HG03565 (cell line): ENCODE data around the gene DPM3.
"Not testable (repeated sequence)": the region's sequence is repeated elsewhere in the genome, so short reads cannot be mapped to it uniquely, and the experiment has no call there.

Experiments
- ATAC-seq: cut with Tn5 transposase; IDR thresholded peaks from one replicate; pipeline ENCODE4 v1.9.1; 2021; ENCODE audit warnings: mild to moderate bottlenecking, moderate library complexity; ENCODE audit not compliant: unreplicated experiment

DPM3 gene

DNA sequence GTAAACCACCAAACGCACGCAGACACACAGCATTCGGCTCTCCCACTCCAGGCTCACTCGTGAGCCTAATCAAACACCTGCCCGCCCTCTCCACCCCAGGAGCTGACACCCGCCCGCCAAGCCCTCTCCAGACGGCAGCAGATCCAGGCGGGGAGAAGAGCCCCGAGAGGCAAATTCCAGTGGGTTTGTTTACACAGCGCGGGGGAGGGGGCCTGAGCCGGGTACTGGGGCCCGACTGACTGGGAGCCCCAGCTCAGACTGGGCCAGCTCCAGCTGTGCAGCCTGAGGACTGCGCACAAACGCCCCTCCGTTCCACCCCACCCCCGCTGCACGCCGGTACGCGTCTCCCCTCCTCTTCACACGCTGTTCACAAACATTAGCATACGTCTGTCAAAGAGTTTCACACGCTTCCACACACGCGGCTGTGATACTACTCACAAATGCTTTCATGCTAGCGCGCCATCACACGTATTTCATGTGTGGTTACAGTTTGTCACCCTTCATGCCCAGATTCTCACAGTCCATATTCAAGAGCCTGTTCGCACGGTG lies 13.7 kb downstream of the DPM3 start:
- ATAC-seq, result no peak

DNA sequence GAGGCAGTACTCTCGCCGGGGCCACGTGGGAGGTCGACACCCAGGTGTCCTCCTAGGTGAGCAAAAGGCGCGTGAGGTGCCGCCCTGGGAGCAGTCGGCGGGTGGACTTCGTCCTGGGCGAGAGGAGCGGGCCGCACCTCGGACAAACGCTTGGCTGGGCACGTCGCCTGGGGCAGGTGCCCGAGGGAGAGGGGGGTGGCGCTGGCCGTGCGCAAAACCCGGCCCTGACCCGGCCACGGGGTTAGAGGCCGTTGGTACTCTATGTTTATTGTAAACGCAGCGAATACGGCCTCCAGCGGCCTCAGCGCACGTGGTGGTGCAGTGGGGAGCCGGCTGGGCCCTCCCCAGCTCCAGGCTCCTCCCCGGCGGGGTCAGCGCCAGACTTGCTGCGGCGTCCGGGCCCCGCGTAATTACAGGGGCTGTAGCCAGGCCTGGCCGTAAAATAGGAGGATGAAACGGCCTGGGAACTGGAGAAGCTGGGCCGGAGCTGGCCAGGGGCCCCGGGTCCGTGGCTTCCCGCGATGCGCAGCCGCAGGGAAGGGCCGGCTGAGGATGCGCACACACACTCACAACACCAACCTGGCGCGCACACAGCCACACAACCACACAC lies 14.3 kb downstream of the DPM3 start:
- ATAC-seq, result no peak

DNA sequence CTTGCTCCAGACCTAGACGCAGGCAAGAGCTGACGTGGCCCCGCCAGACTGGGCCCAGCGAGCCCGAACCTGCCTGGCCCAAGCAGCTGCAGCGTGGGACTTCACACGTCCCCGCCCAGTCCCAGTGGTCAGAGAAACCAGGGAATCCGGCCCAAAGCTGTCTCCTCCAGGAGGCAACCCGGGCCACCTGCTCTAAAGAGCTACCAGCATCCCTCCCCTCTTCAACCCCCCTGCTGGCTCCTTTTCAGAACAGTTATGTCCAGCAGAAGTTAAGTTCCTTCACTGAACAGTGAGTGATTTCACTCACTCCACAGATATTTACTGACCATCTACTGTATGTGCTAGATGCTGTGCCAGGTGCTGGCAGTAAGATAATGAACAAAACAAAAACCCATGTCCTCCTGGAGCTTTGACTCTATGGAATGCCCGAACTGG lies 14.8 kb downstream of the DPM3 start:
- no peak for ATAC-seq

DNA sequence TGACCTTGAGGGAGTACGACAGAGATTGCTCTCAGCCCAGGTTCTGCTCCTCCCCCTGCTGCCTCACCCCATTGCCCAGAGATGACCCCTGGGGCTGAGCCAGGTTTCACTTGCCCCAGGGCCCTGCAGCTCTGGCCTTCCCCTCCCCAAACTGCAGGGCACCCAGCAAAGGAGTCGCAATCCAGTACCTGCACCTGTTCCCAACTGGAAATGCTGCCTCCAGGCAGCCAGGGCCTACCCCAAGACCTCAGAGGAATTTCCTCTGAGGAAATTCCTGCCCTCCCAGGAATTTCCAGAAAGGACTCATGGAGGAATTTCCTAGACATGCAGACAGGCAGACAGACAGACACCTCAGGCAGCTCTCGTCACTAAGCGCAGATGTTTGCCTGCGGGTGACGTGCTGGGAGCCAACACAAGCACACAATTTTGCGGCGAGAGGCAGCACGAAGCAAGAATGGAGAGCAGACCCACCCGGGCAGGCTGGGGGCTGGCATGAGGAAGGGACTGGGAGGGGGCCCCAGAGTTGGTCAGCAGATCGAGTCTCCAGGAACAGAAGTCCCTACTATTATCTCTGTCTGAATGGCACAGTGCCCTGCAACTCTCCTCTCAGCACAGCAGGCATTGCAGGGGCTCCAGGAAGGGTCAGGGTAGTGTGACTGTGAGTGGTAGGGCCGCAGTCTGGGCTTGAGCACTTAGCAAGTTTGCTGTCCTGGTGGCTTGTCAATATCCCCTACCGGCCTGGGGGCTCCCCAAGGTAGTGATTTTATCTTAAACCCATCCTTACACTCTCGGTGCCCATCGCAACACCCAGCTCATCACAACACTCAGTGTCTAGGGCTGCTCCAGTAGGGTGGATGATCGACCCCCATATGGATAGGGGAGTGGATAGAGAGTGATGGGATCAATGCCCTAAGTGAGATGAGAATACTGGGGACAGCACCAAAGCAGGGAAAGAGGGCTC lies 15.5 kb downstream of the DPM3 start:
- ATAC-seq, result no peak

DNA sequence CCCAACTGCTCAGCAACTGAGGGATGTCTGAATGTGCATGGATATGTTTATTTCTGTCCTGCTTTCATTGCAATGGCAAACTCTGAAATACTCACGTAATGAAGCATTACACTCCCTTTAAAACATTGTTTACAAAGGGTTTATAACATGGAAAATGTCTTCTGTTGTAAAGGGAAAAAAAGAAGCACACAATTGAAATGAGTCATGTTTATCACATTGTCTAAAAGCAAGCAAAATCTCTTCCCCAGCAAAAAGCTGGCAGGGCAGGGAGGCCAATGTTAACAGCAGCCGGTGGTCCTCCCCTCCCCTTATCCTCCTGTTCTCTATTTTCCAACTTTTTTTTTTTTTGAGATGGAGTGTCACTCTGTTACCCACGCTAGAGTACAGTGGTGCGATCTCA lies 16.5 kb downstream of the DPM3 start:
- ATAC-seq, result no peak

DNA sequence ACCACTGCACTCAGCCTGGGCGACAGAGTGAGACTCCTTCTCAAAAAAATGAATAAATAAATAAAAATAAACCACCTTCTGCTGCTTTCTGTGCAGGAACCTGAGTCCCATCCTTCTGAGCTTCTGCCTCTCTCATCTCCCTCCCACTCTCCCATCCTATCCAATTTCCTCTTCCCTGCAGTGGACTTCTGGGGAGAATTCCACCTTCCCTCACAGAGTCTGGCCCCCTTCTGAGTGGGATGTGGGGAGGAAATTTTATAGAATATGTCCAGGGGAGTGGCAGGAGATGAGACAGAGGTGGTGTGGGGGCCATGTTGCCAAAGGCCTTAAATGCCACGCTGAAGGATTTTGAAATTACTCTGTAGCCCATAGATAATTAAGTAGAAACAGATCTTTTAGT lies 18.0 kb downstream of the DPM3 start:
- no peak for ATAC-seq

DNA sequence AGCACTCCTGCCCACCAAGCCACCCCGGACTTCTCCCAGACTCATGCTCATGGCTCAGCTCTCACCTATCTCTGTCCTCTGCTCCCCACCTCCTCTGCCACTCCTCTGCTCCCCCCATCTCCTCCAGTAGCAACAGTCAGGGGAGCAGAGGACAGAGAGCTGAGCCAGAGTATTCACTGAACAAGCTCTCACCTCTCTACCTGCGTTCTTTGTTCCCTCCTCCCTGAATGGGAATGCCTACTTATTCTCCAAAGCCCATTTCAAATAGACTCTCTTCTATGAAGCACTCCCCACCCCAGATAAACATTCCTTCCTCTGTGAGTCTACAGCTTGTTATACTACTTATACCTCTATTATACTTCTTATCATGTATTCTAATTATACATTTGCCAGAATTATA lies 19.1 kb downstream of the DPM3 start:
- no peak for ATAC-seq

DNA sequence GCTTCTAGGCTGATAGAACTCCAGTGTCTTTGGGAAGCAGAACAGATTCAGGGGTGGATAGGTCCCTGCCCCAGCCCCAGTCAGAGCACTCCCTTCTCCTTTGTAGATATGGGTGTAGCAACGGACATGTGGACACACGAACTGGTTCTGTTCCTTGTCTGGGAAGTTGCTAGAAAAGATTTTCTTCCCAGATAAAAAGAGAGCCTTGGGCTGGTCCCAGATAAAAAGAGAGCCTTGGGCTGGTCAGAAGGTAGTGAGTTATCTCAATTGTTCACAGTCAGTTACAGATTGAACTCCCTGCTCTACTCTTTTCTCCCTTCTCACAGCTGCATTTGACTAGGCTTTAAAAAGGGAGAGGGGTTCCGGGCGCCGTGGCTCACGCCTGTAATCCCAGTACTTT lies 20.1 kb downstream of the DPM3 start:
- no peak for ATAC-seq

DNA sequence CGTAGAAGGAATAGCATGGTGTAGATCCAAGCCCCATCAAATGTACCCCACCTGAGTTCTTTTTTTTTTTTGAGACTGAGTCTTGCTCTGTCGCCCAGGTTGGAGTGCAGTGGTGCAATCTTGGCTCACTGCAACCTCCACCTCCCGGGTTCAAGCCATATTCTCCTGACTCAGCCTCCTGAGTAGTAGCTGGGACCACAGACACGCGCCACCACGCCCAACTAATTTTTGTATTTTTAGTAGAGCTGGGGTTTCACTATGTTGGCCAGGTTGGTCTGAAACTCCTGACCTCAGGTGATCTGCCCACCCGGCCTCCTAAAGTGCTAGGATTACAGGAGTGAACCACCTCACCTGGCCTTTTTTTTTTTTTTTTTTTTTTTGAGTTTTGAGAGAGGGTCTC lies 22.2 kb downstream of the DPM3 start:
- ATAC-seq, result not testable (repeated sequence)

DNA sequence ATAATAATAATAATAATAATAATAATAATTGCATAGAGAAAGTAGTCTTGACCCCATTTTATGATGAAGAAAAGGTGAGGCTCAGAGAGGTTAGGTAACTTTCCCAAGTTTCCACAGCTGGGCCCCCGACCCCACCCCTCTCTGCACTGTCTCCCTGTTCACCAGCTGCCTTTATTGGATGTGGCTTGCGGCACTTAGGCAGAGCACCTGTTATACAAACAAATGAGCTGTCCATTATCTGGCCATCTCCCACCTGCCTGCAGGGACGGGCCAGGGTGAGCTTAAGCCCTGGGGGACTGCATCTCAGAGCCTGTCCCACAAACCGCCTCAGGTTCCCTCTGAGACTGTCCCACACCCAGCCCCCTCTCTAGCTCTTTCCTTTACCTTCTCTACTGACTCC lies 22.7 kb downstream of the DPM3 start:
- no peak for ATAC-seq

DNA sequence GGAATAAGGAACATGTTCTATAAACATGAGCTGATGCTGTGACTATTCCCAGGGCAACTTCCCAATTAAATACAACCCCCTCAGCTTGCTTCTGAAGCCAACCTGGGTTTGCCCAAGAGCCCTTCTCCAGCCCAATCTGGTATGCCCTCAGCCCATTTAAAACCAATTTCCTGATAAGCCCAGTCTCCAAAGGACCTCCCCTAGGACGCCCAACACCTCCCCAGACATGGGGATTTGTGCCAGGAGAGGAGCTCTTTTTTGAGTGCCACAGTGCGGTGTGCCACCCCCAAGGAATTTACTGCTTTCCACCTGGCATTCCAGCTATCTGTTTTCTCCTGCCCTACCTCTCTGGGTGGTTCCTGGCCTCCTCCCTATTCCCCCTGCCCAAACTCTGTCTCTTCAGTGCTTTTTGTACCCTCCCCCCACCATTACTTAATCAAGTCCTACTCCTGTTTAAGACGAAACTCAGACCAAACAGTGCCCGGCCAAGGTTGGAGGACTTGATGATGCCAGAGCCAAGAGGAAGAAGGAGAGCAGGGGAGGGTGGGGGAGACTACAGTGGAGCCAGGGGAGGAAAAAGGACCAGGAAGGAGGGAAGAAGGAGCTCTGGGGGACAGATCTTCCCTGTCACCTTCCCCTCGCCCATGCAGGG lies 24.1 kb downstream of the DPM3 start:
- no peak for ATAC-seq

DNA sequence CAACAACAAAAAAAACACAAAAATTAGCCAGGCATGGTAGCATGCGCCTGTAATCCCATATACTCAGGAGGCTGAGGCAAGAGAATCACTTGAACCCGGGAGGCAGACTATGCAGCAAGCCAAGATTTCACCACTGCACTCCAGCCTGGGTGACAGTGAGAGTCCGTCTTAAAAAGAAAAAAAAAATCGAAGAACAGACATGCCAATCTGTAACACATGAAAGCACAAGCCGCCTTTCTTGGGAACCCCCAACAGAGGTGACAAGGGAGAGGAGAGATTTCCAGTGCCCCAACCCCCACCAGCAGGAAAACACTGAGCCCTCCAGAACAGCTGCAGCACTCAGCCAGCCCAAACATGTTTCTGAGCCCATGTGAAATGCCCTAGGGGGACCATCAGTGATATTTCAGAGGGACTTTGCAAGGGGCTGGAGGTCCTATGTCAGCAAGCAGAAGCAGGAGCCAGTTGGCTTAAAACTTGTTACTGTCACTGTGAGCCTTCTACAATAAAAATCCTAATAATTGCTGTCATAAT lies 26.8 kb downstream of the DPM3 start:
- no peak for ATAC-seq

DNA sequence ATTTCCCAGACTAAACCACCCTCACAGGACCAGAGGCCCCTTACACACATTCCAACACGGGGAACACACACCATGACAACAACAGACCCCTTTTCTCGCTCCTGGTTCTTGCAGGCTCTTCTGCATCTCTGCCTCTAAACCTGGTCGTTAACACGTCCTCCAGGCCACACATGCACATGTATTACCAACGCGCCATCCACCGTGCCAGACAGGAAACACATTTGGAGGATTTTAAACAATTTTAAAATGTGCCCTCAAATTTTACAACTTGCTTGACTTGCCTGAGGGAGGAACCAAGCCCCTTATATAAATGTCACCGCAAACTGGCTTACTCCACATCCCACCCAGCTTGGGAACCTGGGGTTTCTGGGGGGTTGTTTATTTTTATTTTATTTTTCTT lies 29.5 kb downstream of the DPM3 start:
- ATAC-seq, result no peak

DNA sequence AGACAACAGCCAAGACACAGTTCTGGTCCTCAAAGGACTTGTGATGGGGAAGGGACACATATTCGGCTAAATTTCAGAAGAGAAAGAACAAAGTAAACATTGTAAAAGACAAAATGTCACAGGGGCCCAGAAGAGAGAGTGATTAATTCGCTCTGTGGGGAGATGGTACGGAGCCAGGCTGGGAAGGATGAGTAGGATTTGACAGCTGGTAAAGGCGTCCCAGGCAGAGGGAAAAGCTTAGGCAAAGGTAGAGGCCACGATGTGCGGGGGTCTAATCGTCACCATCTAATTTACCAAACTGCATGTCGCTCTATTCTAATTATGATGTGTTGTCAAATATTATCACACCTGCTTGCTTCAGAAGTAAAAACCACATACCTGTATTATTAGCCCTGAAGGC lies 29.9 kb downstream of the DPM3 start:
- ATAC-seq, result no peak

DNA sequence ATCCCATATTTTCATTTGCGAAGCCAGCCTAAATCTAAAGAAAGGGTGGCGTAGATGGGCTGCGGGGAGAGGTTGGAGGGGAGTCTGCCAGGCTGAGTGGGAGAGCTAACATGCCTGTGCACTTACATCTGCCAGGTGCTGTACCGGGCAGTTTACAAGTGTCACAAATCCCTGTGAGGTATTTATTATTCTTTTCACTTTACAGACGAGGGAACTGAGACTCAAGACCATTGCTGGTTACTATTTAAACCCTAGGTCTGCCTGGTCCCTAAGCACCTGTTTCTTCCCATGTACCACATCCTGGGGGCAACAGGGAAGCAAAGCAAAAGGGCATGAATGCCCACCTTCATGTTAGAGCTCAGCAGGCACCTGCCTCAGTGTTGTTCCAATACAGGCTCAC lies 32.0 kb downstream of the DPM3 start:
- ATAC-seq, result no peak

DNA sequence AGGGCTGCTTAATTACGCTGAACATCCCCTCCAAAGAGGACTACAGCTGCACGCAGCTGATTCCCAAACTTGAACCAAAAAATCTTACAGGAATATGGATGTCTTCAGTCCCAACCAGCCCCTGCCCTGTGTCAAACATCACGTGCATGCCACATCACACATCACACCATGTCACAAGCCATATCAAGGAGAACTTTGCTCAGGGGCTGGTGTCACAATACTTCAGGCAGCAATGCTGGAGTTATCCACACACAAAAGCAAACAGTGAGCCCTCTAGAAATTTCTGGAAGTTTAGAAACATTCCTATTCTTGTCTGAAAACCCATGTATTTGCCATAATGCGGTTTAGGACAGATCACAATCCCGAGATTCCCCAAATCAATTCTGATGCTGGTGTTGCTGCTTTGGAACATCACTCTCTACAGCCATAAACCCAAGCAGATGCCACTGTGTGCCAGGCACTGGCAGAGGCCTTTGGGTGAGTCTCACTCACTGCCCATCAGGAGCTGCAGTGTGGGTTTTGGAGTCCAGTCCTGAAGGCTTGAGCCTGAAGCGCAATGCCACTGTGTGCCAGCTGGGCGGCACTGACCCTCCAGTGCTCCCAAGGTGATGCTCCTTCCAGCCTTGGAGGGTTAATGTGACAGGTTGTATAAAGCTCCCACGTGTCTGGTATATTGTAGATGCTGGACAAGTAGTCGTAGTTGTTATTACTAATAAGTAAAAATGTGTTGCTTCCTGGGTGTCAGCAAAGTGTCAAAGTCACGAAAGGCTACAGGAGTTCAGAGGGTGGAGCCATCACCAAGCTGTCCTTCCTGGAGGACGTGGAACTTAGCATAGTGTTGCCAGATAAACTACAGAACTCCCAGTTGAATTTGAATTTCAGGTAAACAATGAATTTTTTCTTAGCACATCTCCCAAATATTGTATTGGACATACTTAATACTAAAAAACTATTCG lies 32.7 kb downstream of the DPM3 start:
- ATAC-seq, result no peak

DNA sequence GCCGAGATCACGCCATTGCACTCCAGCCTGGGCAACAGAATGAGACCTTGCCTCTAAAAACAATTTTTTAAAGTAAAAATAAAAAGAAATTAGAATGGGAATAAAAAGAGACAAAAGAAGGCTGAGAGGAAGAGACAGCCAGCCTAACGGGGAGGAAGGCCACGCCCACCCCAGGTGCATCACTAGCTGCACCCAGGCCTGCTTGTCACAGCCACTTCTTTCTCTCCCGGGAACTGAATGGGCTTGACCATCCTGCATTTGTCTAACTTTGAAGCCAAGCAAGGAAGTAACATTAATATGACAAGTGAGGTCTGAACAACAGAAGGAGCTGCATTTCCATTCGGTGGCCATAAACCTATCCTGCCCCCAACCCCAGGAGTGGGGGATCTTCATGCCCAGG lies 33.5 kb downstream of the DPM3 start:
- ATAC-seq, result no peak

DNA sequence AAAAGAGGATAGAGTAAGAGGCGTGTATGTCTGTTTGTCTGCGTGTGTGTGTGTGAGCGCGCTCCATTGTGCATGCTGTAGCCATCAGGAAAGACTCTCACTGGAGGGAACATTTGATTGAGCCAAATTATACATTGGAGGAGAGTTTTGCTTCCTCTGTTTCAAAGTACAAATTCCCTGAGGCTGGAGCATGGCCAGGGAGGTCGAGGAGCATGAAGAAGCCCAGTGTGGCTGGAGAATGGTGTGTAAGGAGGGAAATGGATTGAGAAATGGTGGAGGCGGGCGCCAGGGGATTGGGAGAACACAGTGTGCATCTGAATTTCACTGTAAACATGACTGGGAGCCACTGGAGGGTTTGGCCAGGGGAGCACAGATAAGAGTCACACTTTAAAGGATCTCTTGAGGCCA lies 34.7 kb downstream of the DPM3 start:
- ATAC-seq, result no peak

DNA sequence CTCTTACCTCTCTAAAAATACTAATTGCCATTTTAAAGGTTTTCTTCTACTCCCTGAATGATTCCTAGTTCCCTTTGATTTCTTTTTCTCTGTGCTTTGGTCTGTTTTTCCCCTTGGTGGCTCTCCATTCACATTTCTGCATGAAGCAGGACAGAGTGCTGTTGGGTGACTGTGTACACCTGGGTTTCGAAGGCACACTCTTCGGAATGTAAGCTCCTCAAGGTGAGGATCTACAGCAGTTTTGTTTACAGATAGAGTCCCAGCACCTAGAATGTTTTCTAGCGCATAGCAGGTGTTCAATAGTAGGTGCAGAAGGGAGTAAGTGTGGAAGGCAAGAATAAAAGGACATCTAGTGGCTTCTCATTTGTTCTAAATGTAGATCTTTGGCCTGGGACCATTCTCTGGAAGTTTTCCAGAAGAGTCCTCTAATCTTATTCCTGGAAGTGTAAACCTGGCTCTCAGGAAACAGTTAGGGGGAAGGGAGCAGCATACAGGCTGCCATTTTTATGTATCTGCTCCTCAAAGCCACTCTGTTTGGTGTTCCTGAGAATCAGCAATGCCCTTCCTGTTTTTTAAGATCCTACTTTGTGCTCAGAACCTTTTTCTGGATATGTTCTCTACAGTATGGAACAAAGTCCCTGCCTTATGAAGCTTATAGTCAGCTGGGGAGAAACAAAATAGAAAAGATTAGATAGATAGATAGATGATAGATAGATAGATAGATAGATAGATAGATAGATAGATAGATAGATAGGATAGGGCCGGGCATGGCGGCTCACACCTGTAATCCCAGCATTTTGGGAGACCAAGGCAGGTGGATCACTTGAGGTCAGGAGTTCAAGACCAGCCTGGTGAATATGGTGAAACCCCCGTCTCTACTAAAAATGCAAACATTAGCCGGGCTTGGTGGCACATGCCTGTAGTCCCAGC lies 35.5 kb downstream of the DPM3 start:
- ATAC-seq, result no peak
